ENCODE measurements around the gene GNAQ.

- TF ChIP-seq CTCF (conservative IDR thresholded peaks at IDR 0.05 in 1 of 2, IDR thresholded peaks at IDR 0.05 in 1 of 2; ENCODE audit: extremely low read depth in 1 of 2, insufficient read depth in 1 of 2, low read depth in 1 of 2, low read length in 2 of 2): no peak
- TF ChIP-seq EZH2 (IDR thresholded peaks at IDR 0.05; ENCODE audit: borderline replicate concordance, low read length): no peak
Observed at GRCh38 chr9:77876091-77876490, 155.5 kb downstream of the GNAQ start.
